ENCODE results near the gene GATA2.

GATA2 gene

DNA sequence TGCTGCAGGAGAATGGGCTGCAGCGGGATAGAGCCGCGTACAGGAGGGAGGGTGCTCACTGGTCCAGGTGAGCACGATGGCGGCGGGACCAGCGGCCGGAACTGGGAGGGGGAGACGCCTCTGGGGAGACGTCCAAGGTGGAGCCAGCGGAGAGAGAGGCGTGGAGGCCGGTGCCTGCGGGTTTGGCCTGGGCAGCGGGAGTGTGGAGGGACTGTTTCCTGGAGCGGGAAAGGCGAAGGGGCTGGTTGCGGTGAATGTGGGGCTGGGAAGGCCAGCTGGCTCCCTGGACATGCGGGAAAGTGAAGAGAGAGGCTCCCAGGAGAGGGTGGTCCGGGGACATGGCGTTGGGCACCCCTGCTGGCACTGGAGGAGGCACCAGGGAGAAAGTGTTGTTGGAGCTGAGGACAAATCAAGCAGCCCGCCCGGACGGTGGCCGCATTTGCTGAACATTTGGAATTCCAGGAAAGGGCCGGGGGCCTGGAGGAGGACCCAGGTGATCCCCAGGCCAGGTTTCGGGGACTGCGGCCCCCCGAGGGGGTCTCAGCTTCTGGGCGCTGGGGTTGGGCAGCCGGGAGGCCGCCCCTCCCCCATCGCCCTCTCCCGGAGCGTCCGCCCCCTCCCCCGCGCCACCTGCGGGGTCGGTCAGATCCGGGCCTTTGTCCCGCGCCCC, 60.6 kb downstream of the GATA2 start:
- DNase-seq: no peak

DNA sequence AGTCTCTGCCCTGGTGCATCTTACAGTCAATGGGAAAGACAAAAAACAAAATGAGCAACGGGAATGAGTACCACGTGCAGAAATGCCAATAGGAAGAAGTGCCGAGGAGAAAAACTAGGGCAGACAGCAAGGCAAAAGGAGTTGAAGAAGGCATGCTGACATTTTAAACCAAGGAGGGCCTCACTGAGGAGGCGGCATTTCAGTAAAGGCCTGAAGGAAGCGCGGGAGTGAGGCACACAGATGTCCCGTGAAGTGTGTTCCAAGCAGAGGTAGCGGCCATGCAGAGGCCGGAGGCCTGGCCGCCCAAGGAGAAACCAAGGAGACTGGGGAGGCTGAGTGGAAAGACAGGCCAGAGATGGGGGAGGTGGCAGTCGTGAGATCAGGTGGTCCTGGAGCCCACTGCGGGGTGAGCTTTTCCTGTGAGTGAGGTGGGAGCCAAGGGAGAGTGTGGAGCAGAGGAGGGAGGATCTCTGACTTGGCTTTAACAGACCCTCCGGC, 61.1 kb downstream of the GATA2 start:
- no peak for DNase-seq

DNA sequence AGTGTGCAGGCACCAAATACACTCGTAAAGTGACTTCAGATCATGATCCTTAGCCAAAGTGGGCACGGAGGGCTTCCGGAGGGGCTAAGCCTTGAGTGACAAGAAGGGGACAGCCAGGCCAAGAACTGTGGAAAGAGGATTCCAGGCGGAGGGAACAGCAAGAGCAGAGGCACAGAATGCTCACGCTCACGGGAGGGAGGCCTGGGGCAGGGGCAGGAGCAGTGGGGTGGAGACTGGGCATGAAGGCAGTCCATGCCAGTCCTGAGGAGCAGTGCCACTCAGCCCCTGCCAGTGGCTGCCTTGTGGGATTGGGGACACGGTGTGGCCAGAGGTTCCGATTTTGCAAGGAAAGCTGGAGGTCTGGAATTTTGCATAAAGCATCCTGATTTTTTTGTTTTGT, 62.3 kb downstream of the GATA2 start:
- DNase-seq: no peak

DNA sequence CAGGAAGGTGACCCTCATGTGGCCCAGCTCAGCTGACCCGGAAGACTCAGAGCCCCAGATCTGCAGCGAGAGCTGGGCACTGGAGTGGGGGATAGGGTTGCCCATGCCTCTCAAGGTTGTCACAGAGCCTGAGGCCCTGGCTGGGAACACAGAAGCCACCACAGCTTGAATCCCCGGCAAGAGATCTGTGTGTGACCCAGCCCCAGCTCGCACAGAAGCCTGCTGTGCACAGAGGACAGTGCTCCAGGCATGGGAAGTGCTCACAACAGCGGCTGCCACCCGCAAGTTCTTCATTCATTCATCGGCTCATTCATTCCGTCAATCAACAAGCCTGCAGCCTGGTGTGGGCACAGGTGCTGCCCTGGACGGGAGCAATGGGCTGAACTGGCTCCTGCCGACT, 62.7 kb downstream of the GATA2 start:
- no peak for DNase-seq

DNA sequence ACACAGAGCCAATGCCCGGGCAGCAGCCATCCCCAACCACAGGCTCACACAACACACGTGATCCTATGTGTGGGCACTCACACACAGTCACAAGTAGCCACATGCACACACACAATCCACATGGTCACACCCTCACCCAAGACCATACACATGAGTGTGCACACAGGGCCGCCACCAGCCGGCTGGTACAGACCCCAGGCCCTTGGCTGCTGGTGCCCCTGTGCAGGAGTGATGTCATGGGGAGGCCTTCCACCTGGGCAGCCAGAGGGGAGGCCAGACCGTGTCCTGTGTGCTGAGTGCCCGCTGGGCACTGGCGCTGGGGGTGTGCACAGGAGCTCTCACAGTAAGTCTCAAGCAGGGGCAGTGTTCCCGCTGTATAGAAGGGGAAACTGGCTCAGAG, 63.2 kb downstream of the GATA2 start:
- no peak for DNase-seq

All from C1 segment of cervical spinal cord (tissue), 14 donors.